Heart left ventricle (tissue), 13 donors: ENCODE data around the gene GIN1.

Source experiments
- CTCF ChIP-seq, 12 donors: fragments of 200-600 bp; sonication (generic) in 4 of 12; IDR thresholded peaks; one replicate each; pipeline versions ENCODE4 v1.5.0 to v1.8.0; 2018 to 2022; ENCODE audit warnings: antibody characterized with exemption in 12 of 12, mild to moderate bottlenecking in 5 of 12
- POLR2A ChIP-seq, 2 donors: fragments of 450-650 bp; IDR thresholded peaks; one replicate each; pipeline ENCODE4 v1.6.1; 2017; ENCODE audit warnings: antibody characterized with exemption in 2 of 2, mild to moderate bottlenecking in 2 of 2, moderate library complexity in 2 of 2
- donor health status: ischemic (EF 13 %, LVEDD 7.1; RV severe dilation, severe dysfunction).
- donor health status: DM: no; HTN: yes; CAD: no.
- donor health status: DM: no; HTN: no; CAD: no.
- donor health status: ischemic (EF 25% LVEDD 6.9; RV normal size, moderate dysfunction).
- donor health status: ischemic (EF 25% LVEDD 5.7; RV mildly dilated, moderate dysfunction).
- donor health status: ischemic (EF 35%, LVEDD 5.7; RV mildly dilated, moderate dysfunction).
- donor health status: nonischemic (EF 11% LVEDD 7.7; RV severe dilation, severe dysfunction).
- donor health status: DM: yes; HTN: yes; CAD: no.
- donor health status: PGD.
- donor health status: ischemic (EF 29% LVEDD 5.4; RV normal size, mild dysfunction).
- donor health status: nonischemic (EF 23%, LVEDD 6.1; RV moderate dilation, normal function).

- TF ChIP-seq CTCF (IDR thresholded peaks at IDR 0.05) (no peak), POLR2A (IDR thresholded peaks at IDR 0.05) (no peak)
These were observed 30.7 kb downstream of the GIN1 start for GRCh38 chr5:103089272-103089671.
